Erythroblast (primary cell): ENCODE data around the gene TNFRSF19.
"Not testable (repeated sequence)": the region's sequence is repeated elsewhere in the genome, so short reads cannot be mapped to it uniquely, and the experiment has no call there.

Source experiments
- GATA1 ChIP-seq: IDR thresholded peaks from 2 replicates; pipeline ENCODE4 v1.6.1; 2011; ENCODE audit warnings: low read depth, mild to moderate bottlenecking, control low read depth, low read length, moderate library complexity
- POLR2A ChIP-seq: IDR thresholded peaks from 2 replicates; pipeline ENCODE4 v1.6.1; 2011; ENCODE audit warnings: mild to moderate bottlenecking, low read length

GRCh38 chr13:23594290-23594689 is 24.1 kb downstream of the TNFRSF19 start:
- not testable (repeated sequence) for TF ChIP-seq POLR2A, GATA1
